Glutamatergic neuron (in vitro differentiated cells): Measurements from ENCODE around the gene CD300LG. TPM values are rescaled to one million over a fixed set of nuclear protein-coding genes. Genes with fewer than 3 reads are reported as not detected.

Experiments used
- DNase-seq: peaks from one replicate; pipeline ENCODE4 v3.0.0; 2022
- H3K27ac Mint-ChIP-seq: one replicate; pipeline ENCODE4 v1.8.0; 2020; ENCODE audit warnings: mild to moderate bottlenecking, mixed read lengths, inconsistent platforms; ENCODE audit not compliant: unreplicated experiment
- H3K27me3 Mint-ChIP-seq: one replicate; pipeline ENCODE4 v1.8.0; 2020; ENCODE audit warnings: mild to moderate bottlenecking, moderate library complexity, mixed read lengths, inconsistent platforms; ENCODE audit not compliant: unreplicated experiment
- H3K36me3 Mint-ChIP-seq: one replicate; pipeline ENCODE4 v1.8.0; 2020; ENCODE audit warnings: mild to moderate bottlenecking, mixed read lengths, inconsistent platforms; ENCODE audit not compliant: unreplicated experiment
- H3K4me1 Mint-ChIP-seq: one replicate; pipeline ENCODE4 v1.8.0; 2020; ENCODE audit warnings: mild to moderate bottlenecking, low read depth, mixed read lengths, inconsistent platforms; ENCODE audit not compliant: unreplicated experiment
- H3K4me3 Mint-ChIP-seq: one replicate; pipeline ENCODE4 v1.8.0; 2020; ENCODE audit warnings: mild to moderate bottlenecking, mixed read lengths, inconsistent platforms; ENCODE audit not compliant: unreplicated experiment
- H3K9me3 Mint-ChIP-seq: one replicate; pipeline ENCODE4 v1.8.0; 2020; ENCODE audit warnings: mild to moderate bottlenecking, moderate library complexity, mixed read lengths, inconsistent platforms; ENCODE audit not compliant: unreplicated experiment
- total RNA-seq: library from RNA; stranded (reverse); fragmentation: NEBNext Ultra II Directional; extraction: Animal tissue kit (Norgen Biotek cat#: 25700); gene quantifications from one replicate; pipeline ENCODE4 v1.2.1, GENCODE V29; 2021; ENCODE audit not compliant: unreplicated experiment
- TF ChIP-seq, protein P1 (sequence below): fragments of 200-600 bp; sonication (generic); IDR thresholded peaks from one replicate; pipeline ENCODE4 v1.5.0; 2021; ENCODE audit not compliant: partially characterized antibody, unreplicated experiment

The CD300LG gene
- total RNA-seq, 1 donor from 2014 or later: not detected

DNA sequence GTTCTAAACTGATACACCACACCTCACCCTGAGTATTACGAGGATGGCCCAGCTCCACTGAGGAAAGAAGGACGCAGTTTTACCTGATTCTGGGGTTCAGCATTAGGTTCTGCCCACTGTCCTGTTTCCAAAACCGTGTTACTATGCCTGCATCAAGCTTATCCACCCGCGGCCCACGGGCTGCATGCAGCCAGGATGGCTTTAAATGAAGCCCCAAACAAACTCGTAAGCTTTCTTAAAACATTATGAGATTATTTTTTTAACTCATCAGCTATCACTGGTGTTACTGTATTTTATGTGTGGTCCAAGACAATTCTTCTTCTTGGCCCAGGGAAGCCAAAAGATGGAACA lies 4.0 kb upstream of the CD300LG start:
- Mint-ChIP-seq H3K4me1 (peaks cover 6% of the 10 kb centered on the region), H3K27ac (no peak overlapping the region), H3K36me3 (no peaks in the 10 kb centered on the region), H3K27me3 (peaks cover 3% of the 10 kb centered on the region), H3K9me3 (peaks cover 9% of the 10 kb centered on the region), H3K4me3 (no peak overlapping the region)
- DNase-seq: no peak
- TF ChIP-seq, protein P1, sequence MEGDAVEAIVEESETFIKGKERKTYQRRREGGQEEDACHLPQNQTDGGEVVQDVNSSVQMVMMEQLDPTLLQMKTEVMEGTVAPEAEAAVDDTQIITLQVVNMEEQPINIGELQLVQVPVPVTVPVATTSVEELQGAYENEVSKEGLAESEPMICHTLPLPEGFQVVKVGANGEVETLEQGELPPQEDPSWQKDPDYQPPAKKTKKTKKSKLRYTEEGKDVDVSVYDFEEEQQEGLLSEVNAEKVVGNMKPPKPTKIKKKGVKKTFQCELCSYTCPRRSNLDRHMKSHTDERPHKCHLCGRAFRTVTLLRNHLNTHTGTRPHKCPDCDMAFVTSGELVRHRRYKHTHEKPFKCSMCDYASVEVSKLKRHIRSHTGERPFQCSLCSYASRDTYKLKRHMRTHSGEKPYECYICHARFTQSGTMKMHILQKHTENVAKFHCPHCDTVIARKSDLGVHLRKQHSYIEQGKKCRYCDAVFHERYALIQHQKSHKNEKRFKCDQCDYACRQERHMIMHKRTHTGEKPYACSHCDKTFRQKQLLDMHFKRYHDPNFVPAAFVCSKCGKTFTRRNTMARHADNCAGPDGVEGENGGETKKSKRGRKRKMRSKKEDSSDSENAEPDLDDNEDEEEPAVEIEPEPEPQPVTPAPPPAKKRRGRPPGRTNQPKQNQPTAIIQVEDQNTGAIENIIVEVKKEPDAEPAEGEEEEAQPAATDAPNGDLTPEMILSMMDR: no peak

- no peak overlapping the region for H3K4me3 Mint-ChIP-seq
- H3K27me3 Mint-ChIP-seq: peaks cover 3% of the 10 kb centered on the region
Observed at GRCh38 chr17:43844241-43844640, 2.7 kb upstream of the CD300LG start.

DNA sequence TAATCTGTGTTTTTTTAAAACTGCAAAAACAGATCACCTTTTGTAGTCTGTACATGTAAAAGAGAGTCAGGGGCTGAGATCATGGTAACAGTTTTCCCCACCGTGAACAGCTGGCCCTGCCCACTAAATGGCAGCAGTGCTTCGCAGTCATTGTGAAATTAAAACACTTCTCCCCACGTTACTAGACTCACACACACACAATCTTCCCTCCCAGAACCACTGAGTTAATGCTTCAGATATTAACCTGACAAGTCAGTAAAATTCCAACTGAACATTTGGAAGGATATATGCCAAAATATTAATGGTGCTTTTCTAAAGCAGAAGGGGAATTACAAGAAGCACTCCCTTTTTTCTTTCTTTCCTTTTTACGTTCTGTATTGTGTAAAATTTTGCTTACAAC lies 1.2 kb upstream of the CD300LG start:
- Mint-ChIP-seq H3K9me3 (peaks cover 7% of the 10 kb centered on the region), H3K27ac (no peak overlapping the region), H3K4me3 (no peak overlapping the region), H3K27me3 (peaks cover 3% of the 10 kb centered on the region), H3K4me1 (peaks cover 2% of the 10 kb centered on the region), H3K36me3 (no peaks in the 10 kb centered on the region)
- TF ChIP-seq, protein P1: no peak
- DNase-seq: no peak

More at GRCh38 chr17:43844241-43844640, 2.7 kb upstream of the CD300LG start:
- Mint-ChIP-seq H3K4me1 (peaks cover 6% of the 10 kb centered on the region), H3K36me3 (no peaks in the 10 kb centered on the region), H3K9me3 (peaks cover 9% of the 10 kb centered on the region), H3K27ac (no peak overlapping the region)
- TF ChIP-seq, protein P1: no peak
- DNase-seq: no peak

GRCh38 chr17:43846221-43846712 lies 709 bp upstream of the CD300LG start:
- peaks cover 2% of the 10 kb centered on the region for H3K4me1 Mint-ChIP-seq
- no peaks in the 10 kb centered on the region for H3K36me3 Mint-ChIP-seq
- peaks cover 3% of the 10 kb centered on the region for H3K27me3 Mint-ChIP-seq
- H3K4me3 Mint-ChIP-seq: no peak overlapping the region
- DNase-seq: peak; percentile 95
- no peak overlapping the region for H3K27ac Mint-ChIP-seq
- TF ChIP-seq, protein P1: peak; percentile 97
- peaks cover 7% of the 10 kb centered on the region for H3K9me3 Mint-ChIP-seq

- no peak for DNase-seq
Observed at GRCh38 chr17:43848601-43849000, 1.6 kb downstream of the CD300LG start.

More at GRCh38 chr17:43848601-43849000, 1.6 kb downstream of the CD300LG start:
- Mint-ChIP-seq H3K4me3 (no peak overlapping the region), H3K27ac (no peak overlapping the region), H3K36me3 (no peaks in the 10 kb centered on the region), H3K9me3 (peaks cover 7% of the 10 kb centered on the region), H3K4me1 (peaks cover 2% of the 10 kb centered on the region), H3K27me3 (peaks cover 4% of the 10 kb centered on the region)
- TF ChIP-seq, protein P1: no peak
